ENCODE results near the gene IL18BP. TPM values are rescaled to one million over a fixed set of nuclear protein-coding genes. Genes with fewer than 3 reads are reported as not detected.

The IL18BP gene
- total and polyA plus RNA-seq, 9 of the 15 experiments (the other 6 are each of a cell fraction or from before 2014, with no cell fraction given) = 0.34 to 9.4 (median 3.2) TPM

DNA sequence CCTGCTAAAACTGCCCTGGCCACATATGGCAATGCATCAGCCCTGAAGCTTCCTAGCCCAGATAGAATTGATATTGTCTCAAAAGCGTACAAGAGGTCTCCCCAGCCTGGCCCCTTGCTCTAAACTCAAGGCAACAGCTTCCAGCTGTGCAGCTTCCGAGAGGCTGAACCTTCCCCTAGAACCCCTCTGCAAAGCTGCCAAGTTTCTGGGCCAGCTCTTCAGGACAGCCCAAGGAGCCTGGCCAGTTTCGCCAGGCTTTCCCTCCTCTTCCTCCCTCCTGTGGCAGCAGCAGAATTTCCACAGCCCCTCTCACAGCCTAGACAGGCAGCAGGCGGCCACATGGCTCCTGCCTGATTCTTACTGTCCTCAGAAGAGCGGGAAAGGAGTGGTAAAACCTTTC, 47.1 kb downstream of the IL18BP start (continued):
- TF ChIP-seq, protein P1, sequence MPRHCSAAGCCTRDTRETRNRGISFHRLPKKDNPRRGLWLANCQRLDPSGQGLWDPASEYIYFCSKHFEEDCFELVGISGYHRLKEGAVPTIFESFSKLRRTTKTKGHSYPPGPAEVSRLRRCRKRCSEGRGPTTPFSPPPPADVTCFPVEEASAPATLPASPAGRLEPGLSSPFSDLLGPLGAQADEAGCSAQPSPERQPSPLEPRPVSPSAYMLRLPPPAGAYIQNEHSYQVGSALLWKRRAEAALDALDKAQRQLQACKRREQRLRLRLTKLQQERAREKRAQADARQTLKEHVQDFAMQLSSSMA (CRISPR knock-in tag; IDR thresholded peaks at IDR 0.05) = no peak
- TF ChIP-seq, protein P2, sequence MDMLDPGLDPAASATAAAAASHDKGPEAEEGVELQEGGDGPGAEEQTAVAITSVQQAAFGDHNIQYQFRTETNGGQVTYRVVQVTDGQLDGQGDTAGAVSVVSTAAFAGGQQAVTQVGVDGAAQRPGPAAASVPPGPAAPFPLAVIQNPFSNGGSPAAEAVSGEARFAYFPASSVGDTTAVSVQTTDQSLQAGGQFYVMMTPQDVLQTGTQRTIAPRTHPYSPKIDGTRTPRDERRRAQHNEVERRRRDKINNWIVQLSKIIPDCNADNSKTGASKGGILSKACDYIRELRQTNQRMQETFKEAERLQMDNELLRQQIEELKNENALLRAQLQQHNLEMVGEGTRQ (CRISPR knock-in tag; IDR thresholded peaks at IDR 0.05) = no peak
- TF ChIP-seq SP2 (IDR thresholded peaks at IDR 0.05; ENCODE audit: extremely low read depth, low read depth, low read length, poor library complexity, severe bottlenecking) (no peak), ZNF583 (CRISPR knock-in tag; IDR thresholded peaks at IDR 0.05) (no peak), CBX3 (IDR thresholded peaks at IDR 0.05; ENCODE audit: borderline replicate concordance in 1 of 2, low read length in 2 of 2) (no peak), FOXJ2 (tag; IDR thresholded peaks at IDR 0.05) (no peak), ZNF124 (CRISPR knock-in tag; IDR thresholded peaks at IDR 0.05) (no peak)
- TF ChIP-seq, protein P3, sequence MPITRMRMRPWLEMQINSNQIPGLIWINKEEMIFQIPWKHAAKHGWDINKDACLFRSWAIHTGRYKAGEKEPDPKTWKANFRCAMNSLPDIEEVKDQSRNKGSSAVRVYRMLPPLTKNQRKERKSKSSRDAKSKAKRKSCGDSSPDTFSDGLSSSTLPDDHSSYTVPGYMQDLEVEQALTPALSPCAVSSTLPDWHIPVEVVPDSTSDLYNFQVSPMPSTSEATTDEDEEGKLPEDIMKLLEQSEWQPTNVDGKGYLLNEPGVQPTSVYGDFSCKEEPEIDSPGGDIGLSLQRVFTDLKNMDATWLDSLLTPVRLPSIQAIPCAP (CRISPR knock-in tag; IDR thresholded peaks at IDR 0.05; ENCODE audit: borderline replicate concordance) = no peak
